NCI-H146 treated with DMSO at 0.1 percent for 48 hours (cell line): ENCODE data around the gene SEL1L3.

Source experiments
- DNase-seq: peaks from one replicate; lab custom pipeline; 2025; ENCODE audit not compliant: unreplicated experiment; lab: John Stamatoyannopoulos, UW

SEL1L3 gene

GRCh38 chr4:25821267-25821666 is 41.5 kb downstream of the SEL1L3 start:
- no peak for DNase-seq

DNA sequence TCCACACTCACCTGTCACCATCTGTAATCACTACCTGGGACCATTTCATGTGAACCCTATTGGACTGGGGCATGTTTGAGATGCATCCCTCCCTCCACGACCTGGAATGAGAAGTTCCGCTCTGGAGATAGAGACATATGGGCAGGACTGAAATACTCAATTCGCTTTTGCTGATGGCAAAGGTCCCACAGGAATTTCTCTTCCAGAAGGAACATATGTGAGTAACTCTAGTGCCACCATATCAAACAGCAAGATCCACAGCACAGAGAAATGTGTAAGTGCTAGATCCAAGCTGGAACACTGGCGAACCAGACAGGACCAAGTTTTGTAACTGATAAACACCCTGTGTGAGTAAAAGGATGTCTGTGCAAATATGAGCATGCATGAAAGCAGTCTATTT is 43.9 kb downstream of the SEL1L3 start:
- DNase-seq = no peak

GRCh38 chr4:25818371-25818871 is 44.4 kb downstream of the SEL1L3 start:
- no peak for DNase-seq

DNA sequence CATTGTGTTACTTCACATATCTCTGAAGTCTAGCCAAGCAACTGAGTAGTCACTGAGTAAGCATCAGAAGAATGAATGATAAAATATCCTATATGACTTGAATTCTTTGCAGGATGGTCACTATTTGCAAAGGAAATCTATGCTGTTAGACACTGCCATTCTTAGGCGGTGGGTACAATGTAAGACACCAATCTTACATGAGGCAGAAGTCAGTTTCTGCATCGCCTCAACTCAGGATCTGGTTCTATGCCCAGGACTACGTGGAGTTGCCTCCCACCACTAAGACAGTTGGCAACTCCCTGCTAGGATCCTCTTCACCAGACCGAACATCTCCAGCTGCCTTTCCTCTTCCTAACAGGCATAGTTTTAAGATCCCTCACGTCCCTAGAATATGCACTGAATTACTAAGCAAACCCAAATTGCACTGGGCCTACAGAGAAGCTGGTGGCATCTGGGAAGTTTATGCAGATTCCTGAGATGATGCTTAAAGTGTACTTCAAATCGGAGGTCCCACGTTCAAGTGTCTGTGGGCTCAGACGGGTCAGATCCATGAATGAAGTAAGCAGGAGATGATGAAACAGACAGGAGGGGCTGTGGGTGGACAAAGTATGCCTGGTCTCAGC is 45.6 kb downstream of the SEL1L3 start:
- no peak for DNase-seq

- no peak for DNase-seq
These were observed 46.2 kb downstream of the SEL1L3 start for GRCh38 chr4:25816591-25817058.

DNA sequence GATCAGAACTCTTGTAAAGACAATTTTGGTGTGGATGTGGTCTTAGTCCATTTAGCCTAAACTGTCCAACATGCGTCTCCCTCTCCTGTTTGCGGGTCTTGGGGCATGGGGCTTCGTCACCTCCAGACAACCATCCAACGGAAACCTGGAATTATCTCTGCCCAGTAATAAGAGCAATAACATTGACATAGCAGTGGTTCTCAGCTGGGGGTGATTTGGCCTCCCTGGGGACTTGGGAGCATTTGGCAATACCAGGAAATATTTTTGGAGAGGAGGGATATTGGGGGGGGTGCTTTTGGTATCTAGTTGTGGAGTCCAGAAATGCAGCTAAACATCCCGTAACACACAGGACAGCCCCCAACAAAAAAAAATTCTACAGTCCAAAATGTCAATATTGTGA is 47.2 kb downstream of the SEL1L3 start:
- DNase-seq = no peak

DNA sequence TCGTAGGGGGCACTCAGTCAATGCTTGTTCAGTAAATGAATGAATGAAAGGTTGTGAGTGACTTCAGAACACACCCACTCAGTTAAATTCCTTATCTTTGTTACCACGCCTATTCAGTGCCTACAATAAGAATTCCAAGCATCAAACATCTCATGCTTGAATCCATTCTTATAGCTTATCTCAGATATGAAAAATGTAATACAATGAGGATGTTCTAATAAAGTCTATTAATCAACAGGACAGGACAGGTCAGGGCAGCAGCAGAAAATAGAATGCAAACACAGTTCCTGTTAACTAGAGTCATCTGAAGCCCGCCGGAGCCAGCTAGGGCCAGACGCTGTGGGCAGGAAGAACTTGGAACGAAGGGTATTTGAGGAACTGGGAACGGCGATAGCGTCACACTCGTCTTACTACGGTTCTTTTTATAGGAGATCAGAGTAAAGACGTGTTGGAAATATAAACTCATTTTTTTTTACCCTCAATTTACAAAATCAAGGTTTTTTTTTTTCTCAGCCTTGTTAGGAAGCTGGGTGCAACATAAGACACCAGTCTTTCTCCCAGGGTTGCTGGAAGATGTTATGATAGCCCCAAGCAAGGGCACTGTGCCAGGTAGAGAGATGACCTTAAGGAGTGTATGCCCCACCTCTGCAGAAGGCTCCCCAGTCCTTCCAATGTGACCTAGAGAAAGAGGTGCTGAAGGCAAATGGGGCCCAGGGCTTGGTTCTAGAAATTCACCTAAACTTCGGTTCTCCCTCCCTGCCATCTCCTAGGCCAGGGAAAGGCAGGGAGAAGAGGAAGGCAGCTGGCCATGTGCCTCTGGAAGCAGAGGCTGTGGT is 48.3 kb downstream of the SEL1L3 start:
- DNase-seq = no peak

- DNase-seq = no peak
These were observed 49.2 kb downstream of the SEL1L3 start for GRCh38 chr4:25813448-25814106.

DNA sequence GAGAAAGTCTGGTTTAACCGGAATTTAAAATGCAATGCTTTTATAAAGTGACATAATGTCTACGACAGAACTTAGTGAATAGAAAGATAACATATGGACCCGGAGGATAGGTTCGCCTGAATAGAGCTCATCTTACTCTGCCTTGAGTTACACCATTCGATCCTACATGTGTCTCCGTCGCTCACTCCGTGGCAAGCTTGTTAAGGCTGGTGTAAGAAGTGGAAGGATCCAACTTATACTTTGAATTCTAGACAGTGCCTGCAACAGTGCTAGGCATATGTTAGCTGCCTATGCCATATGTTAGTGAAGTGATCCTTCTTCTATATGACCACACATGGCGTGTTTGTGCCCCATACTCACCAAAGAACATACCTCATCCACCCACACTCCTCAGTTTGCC is 50.9 kb downstream of the SEL1L3 start:
- no peak for DNase-seq

GRCh38 chr4:25811374-25811690 is 51.5 kb downstream of the SEL1L3 start:
- no peak for DNase-seq

DNA sequence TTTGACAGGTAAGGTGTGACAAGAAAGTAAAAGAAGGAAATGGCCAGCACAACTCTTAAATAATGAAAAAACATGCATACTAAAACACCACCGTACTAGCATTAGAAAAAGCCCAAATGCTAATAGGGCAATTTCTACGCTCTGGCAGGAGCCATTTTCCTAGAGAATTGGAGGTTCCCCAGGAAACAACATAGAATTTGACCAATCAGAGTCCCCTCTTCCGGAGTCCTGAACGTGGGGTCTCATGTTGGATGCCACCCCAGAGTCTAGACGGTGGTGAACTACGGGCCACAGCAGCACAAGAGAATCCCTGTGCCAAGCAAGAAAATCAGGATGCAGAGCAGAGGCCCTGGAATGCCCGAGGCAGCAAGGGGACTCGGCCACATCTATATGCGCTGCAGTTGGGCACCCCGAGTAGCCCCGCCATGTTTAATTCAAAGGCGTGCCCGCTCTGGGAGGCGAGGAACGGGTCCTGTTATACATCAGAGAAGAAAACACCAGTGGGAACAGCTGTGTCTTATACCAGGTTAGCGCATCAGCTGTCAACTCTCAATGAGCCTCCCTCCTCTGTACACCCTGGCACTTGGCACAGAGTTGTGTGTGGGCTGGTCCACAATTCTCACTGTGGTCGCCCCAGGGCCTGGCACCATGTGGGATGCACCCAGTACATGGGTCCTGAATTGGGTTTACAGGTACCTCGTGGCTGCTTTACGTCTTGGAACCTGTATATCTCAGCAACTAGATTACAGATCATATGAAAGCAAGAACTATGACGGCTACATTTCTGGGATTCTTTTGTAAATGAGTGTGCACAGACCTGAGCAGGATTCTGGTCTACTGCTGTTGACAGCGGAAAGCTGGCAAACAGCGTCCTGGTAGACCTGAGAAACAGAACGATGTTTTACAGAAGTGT is 52.1 kb downstream of the SEL1L3 start:
- DNase-seq = no peak

DNA sequence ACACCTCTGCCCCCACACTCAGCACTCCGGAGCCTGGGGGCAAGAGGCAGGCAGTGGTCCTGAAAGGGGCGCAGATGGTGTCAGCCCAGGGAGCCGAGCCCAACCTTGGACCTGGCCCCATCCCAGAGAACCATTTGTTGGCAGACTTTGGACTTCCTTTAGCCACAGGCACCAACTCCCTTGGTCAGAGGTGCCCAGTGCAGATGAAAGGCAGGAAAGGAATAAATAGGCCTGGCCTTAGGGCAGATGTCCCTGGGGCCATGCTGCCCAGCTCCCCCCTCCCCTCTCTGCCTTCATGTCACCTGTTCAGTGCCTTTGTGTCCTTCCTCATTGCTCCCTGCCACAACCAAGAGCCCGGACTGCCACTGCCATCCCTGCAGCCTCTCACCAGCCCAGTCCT is 52.8 kb downstream of the SEL1L3 start:
- peak; percentile 17 for DNase-seq

- no peak for DNase-seq
These were observed 55.6 kb downstream of the SEL1L3 start for GRCh38 chr4:25807102-25807728.

GRCh38 chr4:25805255-25805860 is 57.4 kb downstream of the SEL1L3 start:
- DNase-seq = no peak

GRCh38 chr4:25803720-25804225 is 59.0 kb downstream of the SEL1L3 start:
- DNase-seq = no peak

DNA sequence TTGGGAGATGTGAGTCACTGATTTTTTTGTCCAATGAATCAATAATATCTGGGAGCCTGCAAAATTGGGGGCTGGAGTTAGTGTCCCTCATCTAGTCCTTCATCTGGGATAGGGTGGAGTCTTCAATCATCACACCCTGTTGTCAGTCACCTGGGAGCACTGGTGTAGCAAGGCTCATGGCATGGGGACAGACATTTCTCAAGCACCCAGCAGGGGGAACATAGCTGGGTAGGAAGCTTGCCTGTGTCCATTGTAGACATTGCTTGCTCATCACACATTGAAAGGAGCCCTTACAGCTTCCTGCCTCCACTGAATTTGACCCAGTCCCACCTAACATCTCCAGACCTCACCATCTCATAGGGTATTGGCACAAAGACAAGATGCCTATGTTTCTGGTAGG is 61.2 kb downstream of the SEL1L3 start:
- DNase-seq = no peak

GRCh38 chr4:25800245-25800644 is 62.5 kb downstream of the SEL1L3 start:
- no peak for DNase-seq

- no peak for DNase-seq
These were observed 63.3 kb downstream of the SEL1L3 start for GRCh38 chr4:25799522-25799921.

DNA sequence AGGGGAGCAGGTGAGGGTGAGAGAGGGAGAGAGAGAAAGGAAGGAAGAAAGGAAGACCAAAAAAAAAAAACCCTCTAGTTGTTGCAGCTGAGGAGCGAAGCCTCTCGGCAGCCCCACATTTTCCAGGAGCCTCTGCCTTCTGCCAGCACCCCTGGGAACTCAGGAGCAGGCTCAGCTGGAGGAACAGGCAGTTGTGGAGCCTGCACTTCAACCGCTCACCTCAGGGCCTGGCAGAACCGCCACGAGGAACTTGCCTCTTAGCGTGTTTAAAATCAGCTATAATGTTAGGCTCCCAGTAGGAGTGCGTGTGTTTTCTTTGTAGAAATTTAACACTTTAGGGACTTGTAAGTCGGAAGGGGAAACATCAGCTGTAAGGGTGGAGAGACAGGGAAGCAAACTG is 65.7 kb downstream of the SEL1L3 start:
- DNase-seq = no peak
